Measurements from ENCODE around the gene FBXW8. TPM values are rescaled to one million over a fixed set of nuclear protein-coding genes. Genes with fewer than 3 reads are reported as not detected.
A peak's percentile ranks its signal among the peaks of the same experiment; 100 is the strongest.

FBXW8 gene
- total RNA-seq, 2 donors from 2014 or later, result 7.9 to 9.0 TPM

GRCh38 chr12:117063162-117063911 is 152.6 kb downstream of the FBXW8 start:
- Histone ChIP-seq H3K9me3 (no peaks in the 10 kb centered on the region), H3K27me3 (no peaks in the 10 kb centered on the region), H3K4me1 (peaks cover 0 to 28% of the 10 kb centered on the region in 2 donors), H3K27ac (no peak overlapping the region), H3K4me3 (no peak overlapping the region), H3K36me3 (no peaks in the 10 kb centered on the region)
- DNase-seq (ENCODE audit: low spot score), result no peak
- TF ChIP-seq CTCF (IDR thresholded peaks at IDR 0.05), result no peak

GRCh38 chr12:117064049-117064448 is 153.3 kb downstream of the FBXW8 start:
- DNase-seq (ENCODE audit: low spot score), result no peak
- Histone ChIP-seq H3K4me1 (peaks cover 0 to 29% of the 10 kb centered on the region in 2 donors), H3K27me3 (no peaks in the 10 kb centered on the region), H3K4me3 (no peak overlapping the region), H3K36me3 (no peaks in the 10 kb centered on the region), H3K9me3 (no peaks in the 10 kb centered on the region), H3K27ac (no peak overlapping the region)
- TF ChIP-seq CTCF (IDR thresholded peaks at IDR 0.05), result no peak

GRCh38 chr12:117064596-117064995 is 153.8 kb downstream of the FBXW8 start:
- peaks cover 0 to 32% of the 10 kb centered on the region in 2 donors for H3K4me1 ChIP-seq
- H3K36me3 ChIP-seq, result no peaks in the 10 kb centered on the region
- TF ChIP-seq CTCF (IDR thresholded peaks at IDR 0.05), result no peak
- no peak for DNase-seq (ENCODE audit: low spot score)
- H3K27me3 ChIP-seq, result no peaks in the 10 kb centered on the region
- H3K4me3 ChIP-seq, result no peak overlapping the region
- H3K27ac ChIP-seq, result no peak overlapping the region
- no peaks in the 10 kb centered on the region for H3K9me3 ChIP-seq

- H3K4me1 ChIP-seq, result peaks cover 0 to 22% of the 10 kb centered on the region in 2 donors
- no peak for DNase-seq (ENCODE audit: low spot score)
- H3K36me3 ChIP-seq, result no peaks in the 10 kb centered on the region
- no peaks in the 10 kb centered on the region for H3K27me3 ChIP-seq
- H3K9me3 ChIP-seq, result no peaks in the 10 kb centered on the region
- H3K4me3 ChIP-seq, result no peak overlapping the region
- H3K27ac ChIP-seq, result no peak overlapping the region
- TF ChIP-seq CTCF (IDR thresholded peaks at IDR 0.05), result no peak
Observed at GRCh38 chr12:117067016-117067415, 156.3 kb downstream of the FBXW8 start.

GRCh38 chr12:117067638-117068037 is 156.9 kb downstream of the FBXW8 start:
- Histone ChIP-seq H3K27ac (peak overlapping the region in 1 of 2 donors; percentile 72), H3K36me3 (no peaks in the 10 kb centered on the region), H3K9me3 (no peaks in the 10 kb centered on the region), H3K4me1 (peaks cover 0 to 22% of the 10 kb centered on the region in 2 donors), H3K4me3 (no peak overlapping the region), H3K27me3 (no peaks in the 10 kb centered on the region)
- TF ChIP-seq CTCF (IDR thresholded peaks at IDR 0.05), result no peak
- DNase-seq (ENCODE audit: low spot score), result no peak

- no peak for DNase-seq (ENCODE audit: low spot score)
- Histone ChIP-seq H3K9me3 (no peaks in the 10 kb centered on the region), H3K36me3 (no peaks in the 10 kb centered on the region), H3K27me3 (no peaks in the 10 kb centered on the region), H3K4me3 (no peak overlapping the region), H3K27ac (peak overlapping the region; percentile 57 to 72), H3K4me1 (peaks cover 0 to 22% of the 10 kb centered on the region in 2 donors)
- no peak for TF ChIP-seq CTCF (IDR thresholded peaks at IDR 0.05)
Observed at GRCh38 chr12:117068492-117068891, 157.7 kb downstream of the FBXW8 start.

Data from right atrium auricular region (tissue), 2 donors.